Embryonic facial prominence (tissue), 1 donor: Measurements from ENCODE around the gene CACNA2D3.

Experiments used
- DNase-seq: peaks from one replicate; pipeline ENCODE4 v3.0.0-alpha.2; 2016; ENCODE audit errors: extremely low spot score

CACNA2D3 gene

DNA sequence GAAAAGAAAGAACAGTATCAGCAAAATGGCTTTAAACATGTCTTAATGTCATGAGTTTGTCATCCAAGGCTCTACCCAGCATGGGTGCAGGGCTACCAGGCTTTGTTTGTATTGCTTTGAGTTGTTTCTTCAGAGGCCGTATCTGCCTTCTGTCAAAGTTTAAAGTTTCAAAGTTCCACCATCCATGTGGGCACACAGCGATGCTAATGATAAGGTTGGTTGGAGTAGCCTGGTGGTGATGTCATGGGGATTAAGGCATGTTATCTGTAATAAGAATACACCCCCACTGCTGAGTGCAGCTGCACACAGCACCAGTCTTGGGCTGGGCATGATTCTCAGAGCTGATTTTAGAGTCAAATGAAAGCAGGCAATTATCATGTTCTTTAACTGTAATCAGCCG, 877.5 kb downstream of the CACNA2D3 start:
- DNase-seq, result no peak

DNA sequence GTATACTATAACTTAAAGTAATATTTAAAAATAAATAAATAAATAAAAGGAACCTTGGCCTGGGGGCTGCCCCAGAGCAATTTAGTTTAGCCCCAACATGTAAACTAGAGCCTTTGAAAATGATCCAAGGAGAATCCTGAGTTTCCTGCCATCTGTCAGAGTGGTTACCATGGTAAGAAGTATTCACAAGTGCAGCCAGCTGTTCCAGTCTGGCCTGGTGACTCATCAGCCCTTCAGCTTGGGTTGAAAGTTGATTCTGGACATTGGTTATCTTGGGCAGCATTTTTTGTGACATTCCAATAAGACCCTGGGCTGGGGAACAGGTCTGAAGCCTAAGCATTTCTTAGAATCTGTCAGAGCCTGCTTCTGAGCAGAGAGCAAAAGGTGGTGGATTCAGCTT, 878.2 kb downstream of the CACNA2D3 start:
- no peak for DNase-seq

DNA sequence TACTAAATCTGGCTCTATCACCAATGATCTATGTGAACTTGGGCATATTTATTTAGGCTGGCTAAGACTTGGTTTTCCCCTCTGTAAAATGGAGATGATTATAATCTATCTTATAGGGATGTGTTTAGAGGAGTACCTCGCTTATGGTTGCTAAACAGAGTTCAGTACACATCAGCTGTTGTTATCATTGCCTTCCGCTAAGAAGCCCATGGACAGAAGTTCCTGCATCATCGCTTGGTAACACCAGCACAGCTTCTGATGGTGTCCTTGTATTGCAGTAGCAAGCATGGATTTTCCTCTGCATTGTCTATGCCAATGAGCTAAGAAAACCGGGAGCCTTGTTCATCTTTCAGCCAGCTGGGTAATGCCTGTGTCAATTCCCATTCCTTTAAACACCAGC, 878.6 kb downstream of the CACNA2D3 start:
- DNase-seq, result no peak

DNA sequence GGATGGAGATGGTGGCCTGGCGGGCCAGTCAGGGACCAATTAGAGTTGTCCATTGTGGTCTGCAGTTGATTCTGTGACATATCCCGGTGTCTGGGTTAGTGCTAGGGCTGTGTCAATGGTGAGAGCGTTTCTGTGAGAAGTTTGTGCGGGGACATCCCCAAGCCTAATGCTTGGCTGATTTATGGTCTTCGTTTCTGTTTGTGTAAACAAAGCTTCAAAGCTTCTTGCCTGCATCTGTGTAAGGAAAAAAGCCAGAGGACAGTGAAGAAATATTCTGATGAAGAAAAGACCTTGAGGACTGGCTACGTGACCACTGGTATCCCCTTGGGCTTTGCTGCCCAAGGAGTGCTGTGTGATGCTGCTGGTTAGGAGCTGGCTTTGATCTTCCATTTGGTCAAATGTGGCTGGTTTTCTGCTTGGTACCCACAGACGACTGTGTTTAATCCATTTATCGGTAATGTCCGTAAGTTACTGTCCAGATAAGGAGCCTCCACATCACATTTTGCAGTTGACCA, 880.1 kb downstream of the CACNA2D3 start:
- DNase-seq, result no peak

DNA sequence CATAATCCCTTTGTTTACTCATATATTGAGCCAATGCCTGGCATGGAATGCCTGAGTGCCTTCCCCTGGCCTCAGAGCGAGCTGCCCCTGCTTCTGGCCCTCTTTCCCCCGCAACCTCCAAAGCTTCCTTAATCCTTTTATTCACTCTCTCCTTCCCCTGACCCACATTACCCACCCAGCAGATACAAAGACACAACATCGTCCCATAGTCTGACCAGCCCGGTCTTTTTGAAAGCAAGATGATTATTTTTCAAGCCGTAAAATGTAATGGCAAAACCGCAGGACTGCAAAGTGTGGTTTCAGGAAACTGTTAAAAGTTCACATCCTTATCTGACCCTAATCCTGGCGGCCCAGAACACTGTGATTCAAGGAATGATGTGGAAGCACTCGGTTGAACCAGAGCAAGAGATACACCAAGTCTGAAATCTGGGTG, 883.9 kb downstream of the CACNA2D3 start:
- DNase-seq, result no peak

DNA sequence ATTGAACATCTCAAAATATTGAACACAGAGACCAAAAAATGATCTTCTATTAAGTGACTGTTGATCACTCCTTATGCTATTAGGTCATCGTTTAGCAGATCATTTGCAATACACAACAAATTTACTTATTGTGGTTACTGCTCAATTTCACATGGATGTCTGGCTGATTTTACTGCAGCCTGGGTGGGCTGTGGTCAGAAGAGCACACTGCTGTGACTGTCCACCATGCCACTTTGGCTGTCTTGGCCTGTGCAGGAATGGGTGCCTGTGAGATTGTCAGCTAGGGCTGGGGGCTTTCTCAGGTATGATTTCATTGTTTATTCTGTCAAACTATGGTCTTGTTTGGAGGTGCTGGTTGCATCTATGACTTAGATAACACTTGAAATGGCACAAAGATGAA, 885.6 kb downstream of the CACNA2D3 start:
- DNase-seq, result no peak

DNA sequence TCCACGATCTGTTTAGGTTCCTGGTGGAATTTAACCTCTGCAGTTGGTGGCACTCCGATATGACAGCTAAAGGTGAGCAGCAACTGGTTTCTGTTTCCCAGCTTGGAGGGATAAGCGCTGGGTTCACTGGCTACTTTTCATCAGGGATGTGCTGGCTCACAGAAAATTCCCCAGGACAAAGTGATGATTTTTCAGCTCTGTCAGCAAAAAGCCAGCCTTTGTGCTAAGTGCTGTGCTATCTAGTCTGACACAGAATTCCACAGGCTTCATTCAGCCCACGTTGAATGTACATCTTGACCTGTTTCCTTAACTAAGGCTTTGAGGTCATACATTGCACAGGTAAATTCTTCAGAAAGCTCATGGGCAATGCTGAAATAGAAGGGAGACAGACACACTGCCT, 887.0 kb downstream of the CACNA2D3 start:
- DNase-seq, result no peak

DNA sequence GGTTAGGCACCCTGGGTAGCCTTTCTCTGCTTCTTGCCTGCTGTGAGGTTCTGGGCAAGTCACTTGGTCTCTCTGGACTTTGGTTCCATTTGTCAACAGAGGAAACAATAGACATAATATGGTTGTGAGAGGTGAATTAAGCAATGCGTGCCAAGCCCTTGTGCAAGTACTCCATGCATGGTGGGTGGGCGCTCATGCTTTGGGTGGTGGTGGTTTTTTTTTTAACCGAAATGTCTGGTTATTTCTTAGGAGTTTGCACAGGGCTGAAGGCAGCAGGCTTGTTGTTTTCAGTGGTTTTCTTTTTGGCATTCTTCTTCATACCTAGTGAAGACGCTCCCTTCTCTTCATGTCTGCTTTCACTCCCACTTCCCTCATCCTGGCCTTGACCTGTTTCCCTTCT, 889.7 kb downstream of the CACNA2D3 start:
- DNase-seq, result no peak

DNA sequence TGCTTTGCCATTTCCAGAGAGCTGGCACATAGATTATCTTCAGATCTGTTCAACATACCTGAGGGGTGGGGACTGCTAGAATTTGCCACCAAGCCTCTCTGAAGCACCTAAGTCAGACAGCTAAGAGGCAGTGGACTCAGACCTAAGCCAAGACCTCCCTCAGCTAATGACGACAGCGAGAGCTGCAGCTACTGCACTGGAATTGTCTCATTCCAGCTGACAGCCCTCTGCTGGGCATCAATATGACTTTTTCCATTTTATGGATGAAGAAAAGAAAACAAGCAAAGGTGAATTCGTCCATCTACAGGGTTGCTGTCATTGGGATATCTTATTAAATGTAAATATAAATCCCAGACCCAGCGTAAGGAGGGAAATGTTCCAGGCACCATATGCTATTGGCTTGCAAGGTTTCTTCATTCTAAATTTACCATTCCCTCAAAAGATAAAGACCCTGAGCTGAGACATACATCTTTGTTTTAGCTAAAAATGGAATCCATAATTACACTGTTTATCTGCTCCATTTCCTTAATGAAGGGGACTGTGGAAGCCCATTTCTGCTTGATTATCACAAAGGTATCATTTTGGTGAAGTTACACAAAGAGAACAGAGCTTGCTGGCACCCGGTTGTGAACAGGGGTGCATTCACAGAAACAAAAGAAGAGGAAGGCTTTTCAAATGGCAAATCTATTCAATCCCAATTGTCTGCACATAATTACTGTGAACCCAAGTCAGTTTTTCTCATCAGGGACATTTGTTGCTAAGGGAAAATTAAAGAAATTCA, 891.0 kb downstream of the CACNA2D3 start:
- no peak for DNase-seq

DNA sequence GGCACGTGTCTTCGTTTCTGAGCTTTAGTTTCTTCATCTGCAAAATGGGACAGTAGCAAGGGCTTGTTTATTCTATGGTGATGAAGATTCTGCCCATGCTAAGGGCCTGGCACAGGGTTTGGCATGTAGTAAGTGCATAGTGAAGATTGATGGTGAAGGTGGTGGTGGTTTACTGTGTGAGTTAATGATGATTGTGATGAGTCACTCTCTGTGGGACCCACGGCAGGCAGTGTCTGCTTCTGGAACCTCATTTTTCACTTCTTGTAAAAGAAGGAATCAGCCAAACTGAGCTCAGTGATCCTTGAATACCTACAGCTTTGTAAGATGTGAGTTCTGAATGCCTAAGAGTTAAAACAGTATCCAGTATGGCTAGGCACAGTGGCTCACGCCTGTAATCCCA, 891.7 kb downstream of the CACNA2D3 start:
- no peak for DNase-seq

DNA sequence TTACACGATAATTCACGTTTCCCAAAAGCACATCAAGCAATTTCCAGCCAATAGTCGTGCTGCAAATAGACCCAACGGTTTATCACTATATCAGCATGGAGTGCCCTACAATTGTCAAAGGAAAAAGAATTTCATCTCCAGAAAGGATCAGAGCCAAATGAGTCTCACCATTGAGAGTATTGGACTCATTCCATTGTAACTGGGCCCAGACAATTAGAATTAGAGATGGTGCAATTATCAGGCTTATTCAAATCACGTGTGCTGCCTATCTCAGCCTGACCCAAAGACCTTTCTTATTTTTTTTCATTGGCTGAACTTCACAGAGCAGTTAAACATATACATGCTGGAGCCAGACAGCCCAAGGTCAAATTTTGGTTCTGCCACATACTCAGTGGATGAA, 892.6 kb downstream of the CACNA2D3 start:
- DNase-seq, result no peak

DNA sequence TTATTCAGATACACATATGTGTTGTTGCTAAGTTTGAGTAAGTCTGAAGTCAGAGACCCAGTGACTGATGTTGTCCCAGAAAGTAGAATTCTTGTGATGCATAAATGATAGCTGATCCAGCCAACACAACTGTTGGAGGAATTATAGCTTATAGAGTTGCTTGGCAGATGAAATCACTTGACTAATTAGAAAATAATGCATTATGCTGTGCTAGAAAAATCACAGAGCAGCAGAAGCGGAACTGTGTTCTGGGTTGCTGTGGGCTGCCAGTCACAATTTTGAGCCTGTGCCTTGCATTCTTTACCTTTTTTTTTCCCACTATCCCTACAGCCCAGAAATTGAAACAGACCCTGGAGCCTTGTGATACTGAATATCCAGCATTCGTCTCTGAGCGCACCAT, 895.5 kb downstream of the CACNA2D3 start:
- DNase-seq, result no peak

DNA sequence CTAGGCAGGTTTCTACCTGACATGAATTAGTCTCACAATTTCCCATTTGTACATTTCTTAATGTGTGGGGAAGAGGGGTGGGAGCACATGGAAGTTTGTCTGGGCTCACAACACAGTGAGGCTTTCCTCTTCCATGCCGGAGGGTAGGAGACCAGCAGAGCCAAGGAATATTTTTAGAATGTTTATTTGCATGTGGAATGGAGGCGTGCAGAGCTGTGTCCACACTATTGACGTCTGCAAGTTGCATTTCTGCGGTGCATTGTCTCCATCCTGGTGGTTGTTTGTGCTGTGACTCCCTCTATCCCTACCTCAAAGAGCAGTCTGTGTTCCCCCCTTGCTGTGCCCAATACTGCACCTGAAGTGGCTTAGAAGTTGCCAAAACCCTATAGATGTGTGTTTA, 908.6 kb downstream of the CACNA2D3 start:
- no peak for DNase-seq

DNA sequence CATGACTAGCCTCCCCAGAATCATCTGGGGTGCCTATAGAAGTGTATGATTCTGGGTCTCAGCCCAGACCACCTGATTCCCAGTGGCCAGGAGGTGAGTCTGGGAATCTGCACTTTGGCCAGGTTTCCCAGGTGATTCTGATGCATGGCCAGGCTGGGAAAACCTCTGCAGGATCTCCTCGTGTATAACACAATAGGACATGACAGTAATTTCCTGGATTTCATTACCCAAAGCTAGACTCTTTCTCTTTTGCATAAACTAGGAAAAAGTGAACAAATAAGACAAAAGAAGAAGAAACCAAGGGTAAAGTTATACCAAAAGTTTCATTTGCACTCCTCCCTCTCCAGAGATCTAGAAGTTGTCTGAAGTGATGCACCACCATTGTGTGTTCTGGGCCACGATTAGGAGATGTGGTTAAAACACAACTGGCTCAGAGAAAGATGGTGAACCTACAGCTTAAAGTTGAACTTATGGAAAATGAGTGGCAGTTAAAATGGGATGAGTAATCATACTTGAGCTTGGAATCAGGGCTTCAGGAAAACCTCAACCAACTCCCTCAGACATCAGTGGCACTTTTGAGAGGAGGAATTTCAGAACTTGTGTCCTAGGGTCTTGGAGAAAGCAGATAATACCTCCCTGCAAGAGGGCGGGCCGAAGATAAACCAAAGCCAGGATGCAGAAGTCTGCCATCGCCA, 914.7 kb downstream of the CACNA2D3 start:
- DNase-seq, result no peak

DNA sequence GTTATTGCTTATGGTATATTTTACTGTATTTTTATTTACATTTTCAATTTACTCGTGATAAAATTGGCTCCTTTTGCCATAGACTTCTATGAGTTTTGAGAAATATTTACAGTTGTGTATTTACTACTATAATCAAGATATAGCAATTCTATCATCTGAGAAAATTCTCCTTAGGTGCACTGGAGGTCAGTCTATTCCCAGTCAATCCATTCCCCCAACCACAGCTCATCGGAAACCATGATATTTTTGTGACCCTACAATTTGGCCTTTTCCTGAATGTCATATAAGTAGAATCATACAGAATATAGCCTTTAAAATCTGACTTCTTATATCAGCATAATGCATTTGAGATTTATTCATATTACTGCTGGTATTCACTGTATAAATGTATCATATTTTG, 920.2 kb downstream of the CACNA2D3 start:
- DNase-seq, result no peak

DNA sequence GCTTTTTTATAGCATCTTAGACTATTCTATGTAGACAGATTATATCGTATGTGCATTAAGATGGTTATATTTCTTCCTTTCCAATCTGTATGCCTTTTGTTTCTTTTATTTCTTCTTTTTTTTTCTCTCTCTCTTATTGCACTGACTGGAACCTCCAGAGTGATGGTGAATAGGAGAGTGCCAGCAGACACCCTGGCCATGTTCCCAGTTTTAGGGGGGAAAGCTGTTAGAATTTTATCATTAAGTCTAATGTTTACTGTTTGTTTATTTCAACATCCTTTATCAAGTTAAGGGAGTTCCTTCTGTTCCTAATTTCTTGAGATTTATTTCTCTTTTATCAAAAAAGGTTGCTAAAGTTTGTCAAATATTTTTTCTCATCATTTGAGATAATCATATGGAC, 922.1 kb downstream of the CACNA2D3 start:
- DNase-seq, result no peak

DNA sequence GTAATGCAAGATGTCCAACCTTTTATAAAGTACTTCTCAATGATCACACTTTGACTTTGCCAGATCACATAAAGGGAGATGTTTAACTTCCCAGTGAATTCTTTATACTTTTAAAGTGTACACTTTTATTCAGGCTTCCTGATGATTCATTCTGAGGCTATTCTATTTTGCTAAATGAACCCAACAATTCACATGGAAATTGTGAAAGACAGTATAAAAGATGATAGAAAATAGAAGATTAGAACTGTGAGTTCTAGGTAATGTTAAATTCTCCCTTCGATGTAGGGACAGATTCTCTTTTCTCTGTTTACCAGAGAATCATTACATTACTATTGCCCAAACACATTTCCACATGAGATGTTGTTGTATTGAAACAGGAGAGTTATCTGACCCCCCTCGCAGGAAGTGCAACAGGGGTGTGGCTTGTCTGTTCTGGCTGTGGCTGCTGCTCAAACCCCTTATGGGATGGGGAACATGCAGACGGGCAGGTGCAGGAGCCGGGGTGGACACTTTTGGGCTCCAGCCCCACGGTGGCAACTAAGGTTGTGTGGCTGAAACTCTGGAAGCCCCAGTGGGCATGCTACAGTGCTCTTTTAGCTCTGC, 936.8 kb downstream of the CACNA2D3 start:
- DNase-seq, result no peak

DNA sequence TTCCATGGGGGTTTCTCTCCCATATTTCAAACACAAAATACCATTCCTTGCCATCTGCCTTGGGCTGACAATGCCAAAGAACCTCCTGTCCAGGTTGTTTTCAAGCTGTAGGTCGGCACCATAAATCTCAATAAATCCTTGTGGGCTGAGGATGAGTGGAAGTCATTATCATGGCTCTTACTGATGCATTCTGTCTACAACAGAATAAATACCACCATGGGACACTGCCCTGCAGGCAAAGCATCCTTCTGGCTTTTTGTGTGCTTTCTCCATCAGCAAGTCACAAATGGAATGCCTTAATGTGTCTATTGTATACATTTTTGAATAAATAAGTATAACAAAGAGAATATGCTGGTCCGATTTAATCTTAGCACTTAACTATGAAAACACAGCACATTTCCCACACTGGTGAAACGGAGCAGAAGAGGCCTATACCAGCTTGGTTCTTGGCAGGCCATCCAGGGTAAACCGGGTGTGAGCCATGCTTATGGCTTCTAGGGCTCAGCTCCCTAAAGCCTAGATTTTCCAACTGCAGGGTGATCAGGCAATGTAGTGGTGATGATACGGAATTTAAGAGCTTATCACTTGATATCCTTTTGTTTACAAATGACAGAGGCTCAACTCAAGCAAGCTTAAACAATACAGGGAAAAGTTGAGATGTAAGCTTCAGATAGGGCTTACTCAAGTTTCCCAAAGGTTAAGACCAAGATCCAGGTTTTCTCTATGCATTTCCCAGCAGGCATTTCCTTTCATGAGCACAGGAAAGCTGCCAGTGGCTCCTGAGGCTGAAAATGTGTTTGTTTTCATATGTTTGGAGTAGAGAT, 938.8 kb downstream of the CACNA2D3 start:
- no peak for DNase-seq

DNA sequence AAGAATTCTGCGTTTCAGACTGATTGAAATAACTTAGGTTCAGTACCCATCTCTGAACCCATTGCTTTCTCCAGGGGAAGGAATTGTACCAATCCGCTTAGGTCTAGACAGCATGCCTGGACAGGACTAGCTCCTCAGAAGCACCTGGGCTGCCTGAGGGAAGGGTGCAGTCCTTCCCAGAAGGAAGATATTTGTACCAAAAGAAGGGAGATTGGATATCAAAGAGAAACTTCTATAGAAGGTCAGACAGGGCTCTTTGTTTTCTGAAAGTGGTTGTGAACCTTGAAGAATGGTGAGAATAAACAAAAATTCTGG, 939.3 kb downstream of the CACNA2D3 start:
- no peak for DNase-seq

DNA sequence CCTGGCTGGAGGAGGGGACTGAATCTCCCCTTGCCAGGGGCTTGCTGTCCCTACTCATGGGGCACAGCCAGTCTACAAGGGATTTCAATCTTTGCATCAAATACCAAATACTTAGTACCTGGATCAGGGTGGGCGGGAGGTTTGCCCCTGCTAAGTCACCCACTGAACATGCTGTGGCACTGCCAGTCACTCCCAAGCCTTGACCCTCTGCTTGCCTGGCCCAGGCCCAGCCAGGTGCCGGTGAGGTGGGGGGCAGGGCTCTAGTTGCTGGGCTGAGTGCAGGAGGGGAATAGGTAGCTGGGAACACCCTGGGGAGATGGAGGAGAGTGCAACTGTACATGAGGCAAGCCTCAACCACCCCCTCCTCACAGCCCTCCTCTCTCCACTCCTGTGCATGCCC, 941.8 kb downstream of the CACNA2D3 start:
- no peak for DNase-seq

DNA sequence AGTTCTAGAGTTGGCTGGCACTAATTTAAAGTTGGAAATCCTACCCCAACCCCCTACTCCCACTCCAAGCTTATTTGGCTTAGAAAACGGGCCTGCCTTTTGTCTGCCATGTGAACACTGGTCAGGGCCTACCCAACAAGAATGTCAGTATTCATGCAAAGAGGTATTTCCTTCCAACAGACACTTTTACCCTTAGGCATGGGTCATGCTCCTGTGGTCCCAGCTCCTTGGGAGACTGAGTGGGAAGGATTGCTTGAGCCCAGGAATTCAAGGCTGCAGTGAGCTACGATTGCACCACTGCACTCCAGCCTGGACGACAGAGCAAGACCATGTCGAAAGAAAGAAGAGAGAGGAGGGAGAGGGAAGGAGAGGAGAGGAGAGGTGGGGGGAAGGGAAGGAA, 943.0 kb downstream of the CACNA2D3 start:
- DNase-seq, result no peak

DNA sequence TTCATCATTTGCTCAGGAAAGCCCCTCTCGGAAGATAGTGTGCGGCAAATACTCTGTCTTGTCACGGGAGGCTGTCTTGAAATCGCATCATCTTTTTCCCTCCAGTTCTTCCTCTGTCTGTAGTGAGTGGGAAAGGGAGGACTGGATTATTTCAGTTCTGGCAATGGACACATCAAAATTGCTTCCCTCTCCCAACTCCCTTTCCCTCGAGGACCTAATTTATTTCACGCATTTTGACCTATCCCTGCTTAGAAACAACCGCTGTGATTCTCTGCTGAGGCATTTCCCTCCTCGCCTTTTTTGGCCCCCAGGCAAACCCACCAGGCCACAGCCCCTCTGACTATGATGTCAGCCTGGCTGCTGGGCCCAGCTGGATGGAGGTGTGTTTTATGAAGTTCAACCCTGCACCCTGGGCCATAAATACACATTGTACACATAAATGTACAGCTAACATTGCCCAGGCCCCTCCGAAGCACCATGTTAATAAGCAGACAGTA, 944.2 kb downstream of the CACNA2D3 start:
- DNase-seq, result no peak
